GM23338 (cell line): ENCODE measurements around the gene ETNK1. TPM values are rescaled to one million over a fixed set of nuclear protein-coding genes. Genes with fewer than 3 reads are reported as not detected.

Experiments
- ATAC-seq: fragments of 200-7000 bp; cut with Tn5 transposase; 3 replicates; pipeline ENCODE4 v1.9.1; 2020
- DNase-seq: peaks from one replicate; pipeline ENCODE4 v3.0.0-alpha.2; 2015; ENCODE audit warnings: low spot score
- H2AFZ ChIP-seq: fragments of 200-600 bp; sonication (generic); 2 replicates; pipeline ENCODE4 v1.8.0; 2016; ENCODE audit warnings: antibody characterized with exemption, mild to moderate bottlenecking, moderate library complexity
- H3F3A ChIP-seq: fragments of 200-600 bp; sonication (generic); replicated peaks from 2 replicates; pipeline ENCODE4 v1.8.0; 2017; ENCODE audit warnings: antibody characterized with exemption, mixed run types, low read depth
- H3K27ac ChIP-seq: fragments of 200-600 bp; sonication (generic); 2 replicates; pipeline ENCODE4 v1.6.1; 2016; ENCODE audit warnings: low read depth
- H3K27me3 ChIP-seq: fragments of 200-600 bp; sonication (generic); 2 replicates; pipeline ENCODE4 v1.8.0; 2016; ENCODE audit warnings: mild to moderate bottlenecking, mixed run types, moderate library complexity; ENCODE audit not compliant: insufficient read depth
- H3K36me3 ChIP-seq: fragments of 200-600 bp; sonication (generic); 2 replicates; pipeline ENCODE4 v1.8.0; 2016; ENCODE audit warnings: mild to moderate bottlenecking; ENCODE audit not compliant: insufficient read depth
- H3K4me1 ChIP-seq: fragments of 200-600 bp; sonication (generic); 2 replicates; pipeline ENCODE4 v1.8.0; 2016; ENCODE audit warnings: mild to moderate bottlenecking, moderate library complexity; ENCODE audit not compliant: insufficient read depth
- H3K4me2 ChIP-seq: fragments of 200-600 bp; sonication (generic); 2 replicates; pipeline ENCODE4 v1.7.1; 2017; ENCODE audit warnings: mixed run types
- H3K4me3 ChIP-seq: fragments of 200-600 bp; sonication (generic); 2 replicates; pipeline ENCODE4 v1.6.1; 2016; ENCODE audit warnings: mixed run types
- H3K79me2 ChIP-seq: fragments of 200-600 bp; sonication (generic); replicated peaks from 2 replicates; pipeline ENCODE4 v1.8.0; 2017; ENCODE audit warnings: mild to moderate bottlenecking; ENCODE audit not compliant: insufficient read depth
- H3K9me2 ChIP-seq: fragments of 200-600 bp; sonication (generic); 2 replicates; pipeline ENCODE4 v1.8.0; 2017; ENCODE audit not compliant: insufficient read depth
- H4K20me1 ChIP-seq: fragments of 200-600 bp; sonication (generic); replicated peaks from 2 replicates; pipeline ENCODE4 v1.8.0; 2017; ENCODE audit warnings: mild to moderate bottlenecking; ENCODE audit not compliant: insufficient read depth
- H3K27ac Mint-ChIP-seq: 2 replicates; pipeline ENCODE4 v1.8.0; 2020; ENCODE audit warnings: inconsistent platforms, mild to moderate bottlenecking, moderate library complexity, mixed read lengths
- H3K27me3 Mint-ChIP-seq: 3 replicates; pipeline ENCODE4 v1.8.0; 2022; ENCODE audit warnings: low read depth, mild to moderate bottlenecking, moderate library complexity, mixed read lengths, inconsistent platforms; ENCODE audit not compliant: insufficient read depth, poor library complexity
- H3K36me3 Mint-ChIP-seq: 3 replicates; pipeline ENCODE4 v1.8.0; 2021; ENCODE audit warnings: low read depth, mild to moderate bottlenecking, inconsistent platforms, moderate library complexity, mixed read lengths
- H3K4me1 Mint-ChIP-seq: 3 replicates; pipeline ENCODE4 v1.8.0; 2020; ENCODE audit warnings: mild to moderate bottlenecking, inconsistent platforms, mixed read lengths
- H3K4me3 Mint-ChIP-seq: 3 replicates; pipeline ENCODE4 v1.8.0; 2021; ENCODE audit warnings: moderate library complexity, mild to moderate bottlenecking, inconsistent platforms, mixed read lengths
- H3K9me3 Mint-ChIP-seq: 3 replicates; pipeline ENCODE4 v1.8.0; 2020; ENCODE audit warnings: moderate library complexity, mild to moderate bottlenecking, inconsistent platforms, mixed read lengths
- CREB1 ChIP-seq: fragments of 250-450 bp; sonication (Bioruptor Pico); IDR thresholded peaks from 2 replicates; pipeline ENCODE4 v1.5.0; 2020; ENCODE audit warnings: low read depth, mild to moderate bottlenecking, moderate library complexity
- CTCF ChIP-seq, 2 experiments: fragments of 200-600 bp in 1 of 2; sonication (generic) in 1 of 2; conservative IDR thresholded peaks; 2 replicates each; pipeline versions ENCODE4 v1.5.1 to v1.6.1; 2016 to 2017; ENCODE audit warnings: antibody characterized with exemption in 2 of 2, low read depth in 2 of 2, mild to moderate bottlenecking in 2 of 2, moderate library complexity in 1 of 2
- ETS1 ChIP-seq: IDR thresholded peaks from 2 replicates; pipeline ENCODE4 v1.6.1; 2016; ENCODE audit warnings: antibody characterized with exemption
- EZH2 ChIP-seq: fragments of 200-600 bp; sonication (generic); IDR thresholded peaks from one replicate; pipeline ENCODE4 v1.8.0; 2017; ENCODE audit warnings: antibody characterized with exemption, mild to moderate bottlenecking, low read depth; ENCODE audit not compliant: unreplicated experiment
- EZH2phosphoT487 ChIP-seq: fragments of 200-600 bp; sonication (generic); IDR thresholded peaks from one replicate; pipeline ENCODE4 v1.8.1; 2018; ENCODE audit warnings: antibody characterized with exemption; ENCODE audit not compliant: unreplicated experiment
- JUNB ChIP-seq: IDR thresholded peaks from one replicate; pipeline ENCODE4 v1.6.1; 2016; ENCODE audit warnings: antibody characterized with exemption; ENCODE audit not compliant: unreplicated experiment
- NANOG ChIP-seq: IDR thresholded peaks from 2 replicates; pipeline ENCODE4 v1.6.1; 2016; ENCODE audit warnings: antibody characterized with exemption, borderline replicate concordance
- POLR2AphosphoS5 ChIP-seq: IDR thresholded peaks from 2 replicates; pipeline ENCODE4 v1.6.1; 2016; ENCODE audit warnings: antibody characterized with exemption, low read depth
- REST ChIP-seq: IDR thresholded peaks from one replicate; pipeline ENCODE4 v1.6.1; 2018; ENCODE audit warnings: antibody characterized with exemption; ENCODE audit not compliant: unreplicated experiment
- STAT1 ChIP-seq: IDR thresholded peaks from one replicate; pipeline ENCODE4 v1.6.1; 2016; ENCODE audit warnings: antibody characterized with exemption; ENCODE audit not compliant: unreplicated experiment
- ZNF114 ChIP-seq: fragments of 250-450 bp; sonication (Bioruptor Pico); IDR thresholded peaks from 2 replicates; pipeline ENCODE4 v1.5.0; 2020; ENCODE audit warnings: mild to moderate bottlenecking, moderate library complexity
- ZNF331 ChIP-seq: fragments of 250-450 bp; sonication (Bioruptor Pico); IDR thresholded peaks from 2 replicates; pipeline ENCODE4 v1.5.0; 2020; ENCODE audit warnings: low read depth, mild to moderate bottlenecking, moderate library complexity
- polyA plus RNA-seq: library from polyadenylated mRNA; unstranded; fragments of >200 nt; fragmentation: Nextera tagmentation; extraction: Ambion mirVana; gene quantifications from 2 replicates; pipeline ENCODE4 v1.2.1, GENCODE V29; 2016
- total RNA-seq: library from RNA; depleted of rRNA; stranded (reverse); fragments of >200 nt; shearing (Covaris generic); gene quantifications from 2 replicates; pipeline ENCODE4 v1.2.3, GENCODE V29; 2014

The ETNK1 gene
- total and polyA plus RNA-seq, 2 experiments from 2014 or later, result 41.9 to 101 TPM

GRCh38 chr12:22719745-22720144 lies 94.8 kb downstream of the ETNK1 start (continued):
- TF ChIP-seq REST (no peak), STAT1 (no peak), EZH2phosphoT487 (no peak), POLR2AphosphoS5 (no peak), ETS1 (no peak), CREB1 (no peak)

- ATAC-seq (no peak), DNase-seq (no peak)
- Mint-ChIP-seq H3K9me3 (no peaks in the 10 kb centered on the region), H3K27me3 (no peaks in the 10 kb centered on the region), H3K27ac (no peak overlapping the region), H3K4me1 (peaks cover 4% of the 10 kb centered on the region; the same call in 1 of the 3 replicates), H3K4me3 (no peak overlapping the region), H3K36me3 (no peaks in the 10 kb centered on the region)
- no peaks in the 10 kb centered on the region for H3F3A ChIP-seq
- TF ChIP-seq STAT1, result no peak
- no peak for TF ChIP-seq EZH2
- TF ChIP-seq CTCF (conservative IDR thresholded peaks at IDR 0.05; ENCODE audit: low read depth in 2 of 2), result no peak
- TF ChIP-seq ETS1, result no peak
- TF ChIP-seq JUNB, result no peak
- TF ChIP-seq ZNF114, result no peak
- TF ChIP-seq POLR2AphosphoS5, result no peak
- no peak for TF ChIP-seq CREB1
- no peak for TF ChIP-seq REST
- no peak for TF ChIP-seq NANOG
- TF ChIP-seq ZNF331 (CRISPR knock-in tag), result no peak
- H3K4me2 ChIP-seq, result no peak overlapping the region
- H4K20me1 ChIP-seq, result no peaks in the 10 kb centered on the region
- no peaks in the 10 kb centered on the region for H3K36me3 ChIP-seq
- peaks cover 4% of the 10 kb centered on the region; the same call in 1 of the 2 replicates for H3K9me2 ChIP-seq
- no peaks in the 10 kb centered on the region for H3K79me2 ChIP-seq
- H3K27ac ChIP-seq, result no peak overlapping the region
- no peak overlapping the region for H3K4me3 ChIP-seq
- no peaks in the 10 kb centered on the region for H3K4me1 ChIP-seq
- H3K27me3 ChIP-seq, result no peaks in the 10 kb centered on the region
- H2AFZ ChIP-seq, result no peak overlapping the region
Measured at GRCh38 chr12:22722081-22722480, 97.1 kb downstream of the ETNK1 start.
